HFFc6 (cell line): Measurements from ENCODE around the gene FRAS1. TPM values are rescaled to one million over a fixed set of nuclear protein-coding genes. Genes with fewer than 3 reads are reported as not detected.

Source experiments
- DNase-seq: peaks from one replicate; pipeline ENCODE4 v3.0.0-alpha.2; 2018
- H3K27ac Mint-ChIP-seq: 2 replicates; pipeline ENCODE4 v1.8.0; 2020; ENCODE audit warnings: mild to moderate bottlenecking, mixed read lengths
- H3K27me3 Mint-ChIP-seq: 2 replicates; pipeline ENCODE4 v1.8.0; 2021; ENCODE audit warnings: mild to moderate bottlenecking, moderate library complexity, mixed read lengths; ENCODE audit not compliant: insufficient read depth
- H3K36me3 Mint-ChIP-seq: 2 replicates; pipeline ENCODE4 v1.8.0; 2021; ENCODE audit warnings: low read depth, mixed read lengths
- H3K4me1 Mint-ChIP-seq: 2 replicates; pipeline ENCODE4 v1.8.0; 2020; ENCODE audit warnings: low read depth, mixed read lengths
- H3K4me3 Mint-ChIP-seq: 2 replicates; pipeline ENCODE4 v1.8.0; 2020; ENCODE audit warnings: mild to moderate bottlenecking, moderate library complexity, mixed read lengths
- H3K9me3 Mint-ChIP-seq: 2 replicates; pipeline ENCODE4 v1.8.0; 2020; ENCODE audit warnings: mild to moderate bottlenecking, mixed read lengths
- total RNA-seq, 6 experiments: library from RNA; stranded (reverse); fragmentation: NEBNext Ultra II Directional; extraction: Animal tissue kit (Norgen Biotek cat#: 25700); gene quantifications; 2 replicates in 1 of 6; 3 replicates in 5 of 6; pipeline ENCODE4 v1.2.3, GENCODE V29; 2021
- TF ChIP-seq, protein P1 (sequence below): fragments of 200-600 bp; sonication (generic); IDR thresholded peaks from 2 replicates; pipeline ENCODE4 v1.5.0; 2021; ENCODE audit warnings: antibody characterized with exemption, mild to moderate bottlenecking

FRAS1 gene
- total RNA-seq, 6 experiments from 2014 or later, result 1.7 to 11.0 (median 2.3) TPM

DNA sequence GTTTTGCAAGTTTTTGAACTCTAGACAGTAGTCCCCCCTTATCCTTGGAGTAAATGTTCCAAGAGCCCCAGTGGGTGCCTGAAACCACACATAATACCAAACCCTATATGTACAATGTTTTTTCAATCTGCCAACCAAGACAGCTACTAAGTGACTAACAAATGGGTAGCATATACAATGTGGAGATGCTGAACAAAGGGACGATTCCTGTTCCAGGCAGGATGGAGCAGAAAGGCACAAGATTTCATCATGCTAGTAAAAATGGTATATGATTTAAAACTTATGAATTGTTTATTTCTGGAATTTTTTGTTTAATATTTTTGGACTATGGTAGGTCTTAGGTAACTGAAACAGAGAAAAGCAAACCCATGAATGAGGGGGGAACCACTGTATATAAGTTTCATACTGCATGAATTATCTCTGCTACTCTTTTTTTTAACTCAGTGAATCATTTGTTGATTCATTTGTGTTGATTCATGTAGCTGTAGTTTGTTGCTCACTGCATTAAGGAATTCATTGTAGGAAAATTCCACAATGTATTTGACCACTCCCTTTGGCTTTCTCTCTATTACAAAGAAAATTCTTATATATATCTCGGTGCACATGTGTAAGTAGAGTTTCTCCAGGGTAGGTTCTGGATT is 472.6 kb downstream of the FRAS1 start:
- peaks cover 18% of the 10 kb centered on the region for H3K4me1 Mint-ChIP-seq
- no peaks in the 10 kb centered on the region for H3K27me3 Mint-ChIP-seq
- no peak overlapping the region for H3K27ac Mint-ChIP-seq
- H3K4me3 Mint-ChIP-seq, result 0 out of 2 replicates have a peak overlapping the region, but pooled peaks have one; percentile 29
- peak; percentile 67 for DNase-seq
- peaks cover 9% of the 10 kb centered on the region for H3K36me3 Mint-ChIP-seq
- TF ChIP-seq, protein P1, sequence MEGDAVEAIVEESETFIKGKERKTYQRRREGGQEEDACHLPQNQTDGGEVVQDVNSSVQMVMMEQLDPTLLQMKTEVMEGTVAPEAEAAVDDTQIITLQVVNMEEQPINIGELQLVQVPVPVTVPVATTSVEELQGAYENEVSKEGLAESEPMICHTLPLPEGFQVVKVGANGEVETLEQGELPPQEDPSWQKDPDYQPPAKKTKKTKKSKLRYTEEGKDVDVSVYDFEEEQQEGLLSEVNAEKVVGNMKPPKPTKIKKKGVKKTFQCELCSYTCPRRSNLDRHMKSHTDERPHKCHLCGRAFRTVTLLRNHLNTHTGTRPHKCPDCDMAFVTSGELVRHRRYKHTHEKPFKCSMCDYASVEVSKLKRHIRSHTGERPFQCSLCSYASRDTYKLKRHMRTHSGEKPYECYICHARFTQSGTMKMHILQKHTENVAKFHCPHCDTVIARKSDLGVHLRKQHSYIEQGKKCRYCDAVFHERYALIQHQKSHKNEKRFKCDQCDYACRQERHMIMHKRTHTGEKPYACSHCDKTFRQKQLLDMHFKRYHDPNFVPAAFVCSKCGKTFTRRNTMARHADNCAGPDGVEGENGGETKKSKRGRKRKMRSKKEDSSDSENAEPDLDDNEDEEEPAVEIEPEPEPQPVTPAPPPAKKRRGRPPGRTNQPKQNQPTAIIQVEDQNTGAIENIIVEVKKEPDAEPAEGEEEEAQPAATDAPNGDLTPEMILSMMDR, result no peak
- H3K9me3 Mint-ChIP-seq, result no peaks in the 10 kb centered on the region

DNA sequence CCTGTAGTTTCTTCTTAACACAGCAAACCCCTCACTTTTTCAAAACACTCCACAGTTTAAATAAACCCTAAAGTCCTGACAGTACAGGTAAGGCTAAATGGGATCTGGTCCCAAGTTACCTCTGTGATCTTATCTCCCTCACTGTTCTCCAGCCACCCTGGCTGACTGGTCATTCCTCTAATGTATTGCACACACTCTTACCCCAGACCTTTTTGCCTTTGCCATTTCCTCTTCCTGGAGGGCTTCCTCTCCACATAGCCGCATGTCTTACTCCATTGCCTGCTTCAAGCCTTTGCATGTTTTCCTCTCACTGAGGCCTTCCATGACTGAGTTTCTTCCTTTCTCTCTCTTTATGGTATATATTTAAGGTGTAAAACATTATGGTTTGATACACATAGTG is 474.9 kb downstream of the FRAS1 start:
- H3K27ac Mint-ChIP-seq, result no peak overlapping the region
- H3K9me3 Mint-ChIP-seq, result no peaks in the 10 kb centered on the region
- TF ChIP-seq, protein P1, result no peak
- no peak overlapping the region for H3K4me3 Mint-ChIP-seq
- no peak for DNase-seq
- peaks cover 18% of the 10 kb centered on the region for H3K4me1 Mint-ChIP-seq
- H3K27me3 Mint-ChIP-seq, result no peaks in the 10 kb centered on the region; the same call in 1 of the 2 replicates
- H3K36me3 Mint-ChIP-seq, result peaks cover 9% of the 10 kb centered on the region

DNA sequence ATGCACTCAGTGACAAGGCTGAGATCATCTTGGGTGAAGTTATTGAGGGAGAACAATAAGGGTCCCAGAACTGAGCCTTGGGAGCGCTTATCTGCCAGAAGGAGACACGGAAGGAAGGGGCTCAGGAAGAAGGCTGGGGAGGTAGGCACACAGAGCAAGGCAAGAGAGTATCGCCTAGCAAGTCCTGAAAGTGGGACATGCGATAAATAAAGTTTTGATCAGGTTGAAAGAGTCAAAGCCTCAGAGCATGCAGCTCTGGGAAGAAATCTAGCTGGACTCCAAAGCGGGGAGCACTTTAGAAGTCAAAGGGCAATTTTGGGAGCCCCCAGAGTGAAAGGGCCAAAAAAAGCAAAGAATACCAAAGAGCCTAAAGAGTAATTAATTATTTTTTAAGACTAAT is 476.7 kb downstream of the FRAS1 start:
- Mint-ChIP-seq H3K4me1 (peaks cover 18% of the 10 kb centered on the region), H3K9me3 (no peaks in the 10 kb centered on the region), H3K27me3 (no peaks in the 10 kb centered on the region; the same call in none of the 2 replicates), H3K27ac (no peak overlapping the region), H3K36me3 (peaks cover 9% of the 10 kb centered on the region), H3K4me3 (no peak overlapping the region)
- no peak for DNase-seq
- TF ChIP-seq, protein P1, result no peak

DNA sequence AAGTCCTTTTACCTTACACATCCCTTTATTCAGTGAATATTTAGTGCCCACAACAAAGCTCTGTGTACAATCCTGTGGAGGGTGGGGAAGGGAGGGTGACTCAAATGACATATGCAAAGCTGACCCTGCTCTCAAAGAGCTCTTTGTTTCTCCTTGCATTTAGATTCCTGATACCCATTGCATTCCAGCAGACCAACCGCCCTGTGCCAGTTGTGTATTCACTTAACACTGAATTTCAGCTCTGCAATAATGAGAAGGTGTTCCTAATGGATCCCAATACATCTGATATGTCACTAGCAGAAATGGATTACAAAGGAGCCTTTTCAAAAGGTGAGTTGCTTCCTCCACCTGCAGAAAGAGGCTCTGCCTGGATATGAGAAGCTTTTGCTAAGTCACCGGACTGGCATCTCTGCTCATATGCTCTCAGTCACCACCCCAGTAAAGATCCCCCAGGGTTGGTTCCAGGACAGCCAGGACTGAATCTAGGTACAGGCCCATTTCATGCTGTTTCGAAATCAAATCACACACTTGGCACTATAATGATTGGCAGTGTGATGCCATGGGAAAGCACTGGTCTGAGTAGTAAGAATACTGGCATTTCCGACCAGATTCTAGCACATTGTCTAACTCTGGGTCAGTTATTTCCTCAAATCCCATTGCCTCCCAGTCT is 477.3 kb downstream of the FRAS1 start:
- Mint-ChIP-seq H3K36me3 (peaks cover 9% of the 10 kb centered on the region), H3K27ac (no peak overlapping the region), H3K27me3 (no peaks in the 10 kb centered on the region; the same call in none of the 2 replicates), H3K4me3 (no peak overlapping the region), H3K4me1 (peaks cover 18% of the 10 kb centered on the region), H3K9me3 (no peaks in the 10 kb centered on the region)
- TF ChIP-seq, protein P1, result no peak
- no peak for DNase-seq

DNA sequence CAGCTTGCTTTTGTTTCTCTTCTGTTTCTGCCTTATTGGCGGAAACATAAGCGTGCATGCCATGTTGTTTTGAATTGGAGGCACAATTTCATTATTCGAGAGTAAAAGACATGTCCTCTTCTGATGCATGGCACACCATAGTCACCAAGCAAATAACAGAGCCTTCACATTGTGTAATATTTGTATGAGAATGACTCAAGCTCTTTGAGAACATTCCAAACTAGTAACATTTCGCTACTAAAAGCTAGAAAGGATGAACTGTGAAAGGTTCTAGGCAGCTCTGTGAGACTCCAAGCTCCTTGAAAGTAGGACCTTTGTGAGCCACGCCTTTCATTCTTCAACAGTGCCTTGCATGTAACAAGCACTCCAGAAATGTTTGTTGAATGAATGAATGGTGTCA is 485.2 kb downstream of the FRAS1 start:
- peak; percentile 58 for DNase-seq
- Mint-ChIP-seq H3K4me1 (peaks cover 45% of the 10 kb centered on the region), H3K36me3 (peaks cover 12% of the 10 kb centered on the region)

More for the DNA sequence above, 485.2 kb downstream of the FRAS1 start:
- TF ChIP-seq, protein P1, result no peak
- H3K27me3 Mint-ChIP-seq, result no peaks in the 10 kb centered on the region; the same call in 1 of the 2 replicates
- peaks cover 5% of the 10 kb centered on the region for H3K9me3 Mint-ChIP-seq
- peak overlapping the region; percentile 55 for H3K27ac Mint-ChIP-seq
- H3K4me3 Mint-ChIP-seq, result peak overlapping the region; percentile 11; the same call in 1 of the 2 replicates
